HEK293 (cell line): Measurements from ENCODE around the gene NOX1.

Experiments used
- CTCF ChIA-PET: fragments of 350-600 bp; formaldehyde crosslinking; extraction: SDS; loops from one replicate; lab custom pipeline; 2021; ENCODE audit warnings: antibody characterized with exemption; lab: Yijun Ruan, JAX
- POLR2A ChIA-PET: fragments of 300-600 bp; formaldehyde crosslinking; extraction: SDS; loops from one replicate; lab custom pipeline; 2020; ENCODE audit warnings: antibody characterized with exemption, inconsistent platforms; lab: Yijun Ruan, JAX
- H3K27ac ChIP-seq: fragments of 200-500 bp; sonication (Bioruptor generic); 2 replicates; pipeline ENCODE4 v1.5.1; 2014; ENCODE audit warnings: low read depth, low read length, control low read depth, inconsistent platforms; ENCODE audit errors: extremely low read depth
- H3K36me3 ChIP-seq, 2 experiments: fragments of 200-500 bp in 1 of 2; sonication (Bioruptor generic) in 1 of 2; 1 replicate in 1 of 2; 2 replicates in 1 of 2; pipeline ENCODE4 v1.5.1; 2014 to 2017; ENCODE audit warnings: inconsistent platforms in 2 of 2, low read length in 2 of 2; ENCODE audit not compliant: control insufficient read depth in 2 of 2, insufficient read depth in 1 of 2
- H3K4me1 ChIP-seq: fragments of 200-500 bp; sonication (Bioruptor generic); 2 replicates; pipeline ENCODE4 v1.5.1; 2014; ENCODE audit warnings: mild to moderate bottlenecking, low read length, inconsistent platforms; ENCODE audit not compliant: control insufficient read depth, insufficient read depth
- H3K4me3 ChIP-seq: 2 replicates; pipeline ENCODE4 v1.5.1; 2011; ENCODE audit warnings: low read depth, mild to moderate bottlenecking, control low read depth, low read length, moderate library complexity
- H3K9me3 ChIP-seq: fragments of 200-500 bp; sonication (Bioruptor generic); 2 replicates; pipeline ENCODE4 v1.5.1; 2014; ENCODE audit warnings: low read depth, low read length, inconsistent platforms; ENCODE audit not compliant: control insufficient read depth, insufficient read depth
- EGR2 ChIP-seq: fragments of 450-650 bp; formaldehyde crosslinking; IDR thresholded peaks from 2 replicates; pipeline ENCODE4 v1.5.1; 2016; ENCODE audit warnings: low read depth, missing biosample characterization, missing genetic modification characterization
- INSM2 ChIP-seq: fragments of 450-650 bp; formaldehyde crosslinking; IDR thresholded peaks from 2 replicates; pipeline ENCODE4 v1.5.1; 2016; ENCODE audit warnings: missing biosample characterization, missing genetic modification characterization
- MYNN ChIP-seq: fragments of 450-650 bp; formaldehyde crosslinking; IDR thresholded peaks from 2 replicates; pipeline ENCODE4 v1.5.1; 2016; ENCODE audit warnings: missing biosample characterization, missing genetic modification characterization, borderline replicate concordance
- SETDB1 ChIP-seq: IDR thresholded peaks from one replicate; pipeline ENCODE4 v1.6.1; 2017; ENCODE audit warnings: mild to moderate bottlenecking, low read length, moderate library complexity, mixed read lengths; ENCODE audit not compliant: insufficient read length
- YY1 ChIP-seq: fragments of 450-650 bp; formaldehyde crosslinking; IDR thresholded peaks from 2 replicates; pipeline ENCODE4 v1.5.1; 2018; ENCODE audit warnings: missing biosample characterization, missing genetic modification characterization
- ZBTB11 ChIP-seq: fragments of 450-650 bp; formaldehyde crosslinking; conservative IDR thresholded peaks from 2 replicates; pipeline ENCODE4 v1.5.1; 2016; ENCODE audit warnings: low read depth, missing biosample characterization, missing genetic modification characterization
- ZBTB7A ChIP-seq: fragments of 450-650 bp; formaldehyde crosslinking; IDR thresholded peaks from 2 replicates; pipeline ENCODE4 v1.5.1; 2016; ENCODE audit warnings: low read depth, missing biosample characterization, missing genetic modification characterization
- ZNF112 ChIP-seq: fragments of 450-650 bp; formaldehyde crosslinking; IDR thresholded peaks from 2 replicates; pipeline ENCODE4 v1.5.0; 2017; ENCODE audit warnings: missing biosample characterization, missing genetic modification characterization
- ZNF423 ChIP-seq: fragments of 450-650 bp; formaldehyde crosslinking; IDR thresholded peaks from 2 replicates; pipeline ENCODE4 v1.5.1; 2016; ENCODE audit warnings: missing biosample characterization, missing genetic modification characterization
- ZNF433 ChIP-seq: fragments of 450-650 bp; formaldehyde crosslinking; IDR thresholded peaks from 2 replicates; pipeline ENCODE4 v1.5.1; 2016; ENCODE audit warnings: missing biosample characterization, missing genetic modification characterization, low read depth
- ZNF510 ChIP-seq: fragments of 450-650 bp; formaldehyde crosslinking; IDR thresholded peaks from 2 replicates; pipeline ENCODE4 v1.5.1; 2018; ENCODE audit warnings: mild to moderate bottlenecking, missing genetic modification characterization, missing biosample characterization; ENCODE audit not compliant: insufficient replicate concordance
- ZNF513 ChIP-seq: fragments of 450-650 bp; IDR thresholded peaks from 2 replicates; pipeline ENCODE4 v1.5.1; 2018; ENCODE audit warnings: missing biosample characterization, missing genetic modification characterization
- ZNF529 ChIP-seq: fragments of 450-650 bp; formaldehyde crosslinking; IDR thresholded peaks from 2 replicates; pipeline ENCODE4 v1.5.1; 2017; ENCODE audit warnings: missing genetic modification characterization, missing biosample characterization; ENCODE audit not compliant: insufficient replicate concordance
- ZNF626 ChIP-seq: fragments of 450-650 bp; sonication (Bioruptor Pico); formaldehyde crosslinking; IDR thresholded peaks from 2 replicates; pipeline ENCODE4 v1.5.1; 2018; ENCODE audit warnings: missing biosample characterization, missing genetic modification characterization, inconsistent platforms
- ZNF677 ChIP-seq: fragments of 450-650 bp; IDR thresholded peaks from 2 replicates; pipeline ENCODE4 v1.5.0; 2018; ENCODE audit warnings: missing biosample characterization, mild to moderate bottlenecking, missing genetic modification characterization, moderate library complexity
- ZXDB ChIP-seq: fragments of 450-650 bp; formaldehyde crosslinking; IDR thresholded peaks from 2 replicates; pipeline ENCODE4 v1.5.1; 2016; ENCODE audit warnings: missing biosample characterization, missing genetic modification characterization
- TF ChIP-seq, protein P1 (sequence below): fragments of 450-650 bp; formaldehyde crosslinking; IDR thresholded peaks from 2 replicates; pipeline ENCODE4 v1.5.1; 2017; ENCODE audit warnings: missing biosample characterization, mild to moderate bottlenecking, missing genetic modification characterization, moderate library complexity
- TF ChIP-seq, protein P2 (sequence below): fragments of 450-650 bp; formaldehyde crosslinking; IDR thresholded peaks from 2 replicates; pipeline ENCODE4 v1.5.1; 2016; ENCODE audit warnings: missing biosample characterization, missing genetic modification characterization
- TF ChIP-seq, protein P3 (sequence below): fragments of 450-650 bp; formaldehyde crosslinking; IDR thresholded peaks from 2 replicates; pipeline ENCODE4 v1.5.1; 2016; ENCODE audit warnings: missing biosample characterization, missing genetic modification characterization
- TF ChIP-seq, protein P4 (sequence below): fragments of 450-650 bp; formaldehyde crosslinking; IDR thresholded peaks from 2 replicates; pipeline ENCODE4 v1.5.1; 2016; ENCODE audit warnings: missing biosample characterization, missing genetic modification characterization

Gene NOX1

DNA sequence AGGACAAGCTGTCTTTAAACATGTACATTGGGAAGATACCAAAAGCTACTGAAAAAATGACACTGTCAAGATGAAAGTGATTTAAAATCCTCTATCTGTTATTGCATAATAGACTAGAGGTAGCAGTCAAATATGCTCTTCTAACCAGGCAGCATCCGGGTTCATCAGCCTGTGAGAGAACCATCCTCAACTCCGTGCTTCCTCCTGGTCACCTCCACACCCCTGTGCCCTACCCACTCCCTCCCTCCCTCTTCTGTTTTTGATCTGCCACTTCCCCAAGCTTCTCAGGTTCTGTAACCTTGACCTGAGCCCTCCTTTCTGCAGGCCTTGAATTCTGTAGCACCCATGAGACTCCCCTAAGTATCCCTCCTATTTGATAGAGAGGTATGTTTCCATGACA lies 5.9 kb downstream of the NOX1 start:
- TF ChIP-seq ZNF677 (tag by site-specific recombination): no peak
- no peak for TF ChIP-seq ZXDB
- no peak for TF ChIP-seq ZBTB11 (tag by site-specific recombination)
- TF ChIP-seq, protein P1, sequence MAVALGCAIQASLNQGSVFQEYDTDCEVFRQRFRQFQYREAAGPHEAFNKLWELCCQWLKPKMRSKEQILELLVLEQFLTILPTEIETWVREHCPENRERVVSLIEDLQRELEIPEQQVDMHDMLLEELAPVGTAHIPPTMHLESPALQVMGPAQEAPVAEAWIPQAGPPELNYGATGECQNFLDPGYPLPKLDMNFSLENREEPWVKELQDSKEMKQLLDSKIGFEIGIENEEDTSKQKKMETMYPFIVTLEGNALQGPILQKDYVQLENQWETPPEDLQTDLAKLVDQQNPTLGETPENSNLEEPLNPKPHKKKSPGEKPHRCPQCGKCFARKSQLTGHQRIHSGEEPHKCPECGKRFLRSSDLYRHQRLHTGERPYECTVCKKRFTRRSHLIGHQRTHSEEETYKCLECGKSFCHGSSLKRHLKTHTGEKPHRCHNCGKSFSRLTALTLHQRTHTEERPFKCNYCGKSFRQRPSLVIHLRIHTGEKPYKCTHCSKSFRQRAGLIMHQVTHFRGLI: no peak
- TF ChIP-seq, protein P2, sequence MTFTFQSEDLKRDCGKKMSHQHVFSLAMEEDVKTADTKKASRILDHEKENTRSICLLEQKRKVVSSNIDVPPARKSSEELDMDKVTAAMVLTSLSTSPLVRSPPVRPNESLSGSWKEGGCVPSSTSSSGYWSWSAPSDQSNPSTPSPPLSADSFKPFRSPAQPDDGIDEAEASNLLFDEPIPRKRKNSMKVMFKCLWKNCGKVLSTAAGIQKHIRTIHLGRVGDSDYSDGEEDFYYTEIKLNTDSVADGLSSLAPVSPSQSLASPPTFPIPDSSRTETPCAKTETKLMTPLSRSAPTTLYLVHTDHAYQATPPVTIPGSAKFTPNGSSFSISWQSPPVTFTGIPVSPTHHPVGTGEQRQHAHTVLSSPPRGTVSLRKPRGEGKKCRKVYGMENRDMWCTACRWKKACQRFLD (tag by site-specific recombination): no peak
- TF ChIP-seq YY1 (tag by site-specific recombination): no peak
- TF ChIP-seq ZNF626 (tag by site-specific recombination): no peak
- no peak for TF ChIP-seq ZNF513
- no peak for TF ChIP-seq ZBTB7A (tag by site-specific recombination)
- ChIA-PET CTCF (interaction anchor here (1.2 kb wide), 1 partner anchor 100 kb away, joined by 3 read pairs; no protein-coding TSS in a partner anchor), POLR2A (interaction anchor here (1.0 kb wide), 1 partner anchor 20 kb away, joined by 6 read pairs; no protein-coding TSS in a partner anchor)
- Histone ChIP-seq H3K4me3 (no peak overlapping the region), H3K36me3 (no peaks in the 10 kb centered on the region), H3K9me3 (no peaks in the 10 kb centered on the region), H3K27ac (no peak overlapping the region), H3K4me1 (no peaks in the 10 kb centered on the region)

DNA sequence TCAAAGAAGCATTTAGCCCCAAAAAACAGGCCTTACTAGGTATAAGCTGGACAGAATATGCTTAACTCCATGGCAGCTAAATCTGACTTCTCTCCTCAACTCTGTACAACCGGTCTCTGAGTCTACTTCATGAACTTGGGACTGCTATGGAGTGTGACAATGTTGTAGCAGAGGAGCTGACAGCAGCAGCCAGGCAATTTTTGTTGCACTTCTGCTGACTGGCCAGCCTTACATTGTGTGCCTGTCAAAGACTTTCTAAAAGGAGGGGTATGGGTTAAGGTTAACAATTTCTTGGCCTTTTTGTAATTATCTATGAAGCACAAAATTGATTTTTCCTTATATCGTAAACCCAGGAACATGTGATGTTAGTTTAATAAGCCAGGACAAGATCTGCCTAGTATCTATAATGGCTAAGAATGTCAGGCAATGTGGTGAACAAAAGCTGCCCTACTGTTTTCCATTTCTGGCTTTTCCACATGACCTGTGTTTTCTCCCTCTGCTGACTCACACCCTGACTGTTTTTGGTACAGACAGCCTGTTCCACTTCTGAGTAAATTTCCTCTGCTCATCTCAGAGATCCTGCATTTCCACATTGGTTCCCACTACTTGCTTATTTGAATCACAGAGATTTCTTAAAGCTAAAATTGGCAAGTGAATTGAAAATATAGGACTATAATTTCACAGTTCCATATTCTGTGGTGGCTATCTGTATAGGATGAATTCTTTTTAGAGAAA lies 9.3 kb downstream of the NOX1 start:
- CTCF ChIA-PET: interaction anchor here (0.6 to 1.4 kb wide), 4 partner anchors 96 to 193 kb away, joined by 3 to 4 read pairs (median 3); no protein-coding TSS in a partner anchor

More for the DNA sequence above, 9.3 kb downstream of the NOX1 start:
- no peak overlapping the region for H3K4me3 ChIP-seq
- no peak for TF ChIP-seq MYNN (tag by site-specific recombination)
- TF ChIP-seq, protein P3, sequence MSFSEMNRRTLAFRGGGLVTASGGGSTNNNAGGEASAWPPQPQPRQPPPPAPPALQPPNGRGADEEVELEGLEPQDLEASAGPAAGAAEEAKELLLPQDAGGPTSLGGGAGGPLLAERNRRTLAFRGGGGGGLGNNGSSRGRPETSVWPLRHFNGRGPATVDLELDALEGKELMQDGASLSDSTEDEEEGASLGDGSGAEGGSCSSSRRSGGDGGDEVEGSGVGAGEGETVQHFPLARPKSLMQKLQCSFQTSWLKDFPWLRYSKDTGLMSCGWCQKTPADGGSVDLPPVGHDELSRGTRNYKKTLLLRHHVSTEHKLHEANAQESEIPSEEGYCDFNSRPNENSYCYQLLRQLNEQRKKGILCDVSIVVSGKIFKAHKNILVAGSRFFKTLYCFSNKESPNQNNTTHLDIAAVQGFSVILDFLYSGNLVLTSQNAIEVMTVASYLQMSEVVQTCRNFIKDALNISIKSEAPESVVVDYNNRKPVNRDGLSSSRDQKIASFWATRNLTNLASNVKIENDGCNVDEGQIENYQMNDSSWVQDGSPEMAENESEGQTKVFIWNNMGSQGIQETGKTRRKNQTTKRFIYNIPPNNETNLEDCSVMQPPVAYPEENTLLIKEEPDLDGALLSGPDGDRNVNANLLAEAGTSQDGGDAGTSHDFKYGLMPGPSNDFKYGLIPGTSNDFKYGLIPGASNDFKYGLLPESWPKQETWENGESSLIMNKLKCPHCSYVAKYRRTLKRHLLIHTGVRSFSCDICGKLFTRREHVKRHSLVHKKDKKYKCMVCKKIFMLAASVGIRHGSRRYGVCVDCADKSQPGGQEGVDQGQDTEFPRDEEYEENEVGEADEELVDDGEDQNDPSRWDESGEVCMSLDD (tag by site-specific recombination): no peak
- TF ChIP-seq EGR2: no peak
- TF ChIP-seq INSM2 (tag by site-specific recombination): no peak
- TF ChIP-seq ZNF112: no peak
- TF ChIP-seq, protein P4, sequence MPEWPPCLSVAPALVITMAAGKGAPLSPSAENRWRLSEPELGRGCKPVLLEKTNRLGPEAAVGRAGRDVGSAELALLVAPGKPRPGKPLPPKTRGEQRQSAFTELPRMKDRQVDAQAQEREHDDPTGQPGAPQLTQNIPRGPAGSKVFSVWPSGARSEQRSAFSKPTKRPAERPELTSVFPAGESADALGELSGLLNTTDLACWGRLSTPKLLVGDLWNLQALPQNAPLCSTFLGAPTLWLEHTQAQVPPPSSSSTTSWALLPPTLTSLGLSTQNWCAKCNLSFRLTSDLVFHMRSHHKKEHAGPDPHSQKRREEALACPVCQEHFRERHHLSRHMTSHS (tag by site-specific recombination): no peak
- TF ChIP-seq SETDB1: no peak
- no peak for TF ChIP-seq ZNF529 (tag by site-specific recombination)
- no peak for TF ChIP-seq ZNF423 (tag by site-specific recombination)
- no peak for TF ChIP-seq ZNF433 (tag by site-specific recombination)
- no peak for TF ChIP-seq ZNF510 (tag by site-specific recombination)
- POLR2A ChIA-PET: no interaction called here
- H3K27ac ChIP-seq: no peak overlapping the region
- H3K9me3 ChIP-seq: no peaks in the 10 kb centered on the region
- H3K4me1 ChIP-seq: no peaks in the 10 kb centered on the region
- H3K36me3 ChIP-seq: no peaks in the 10 kb centered on the region
